IMR-90 (cell line): Measurements from ENCODE around the gene IGFBP6. TPM values are rescaled to one million over a fixed set of nuclear protein-coding genes. Genes with fewer than 3 reads are reported as not detected.

Source experiments
- ATAC-seq: fragments of 200-7000 bp; cut with Tn5 transposase; 2 replicates; pipeline ENCODE4 v1.9.1; 2020; ENCODE audit warnings: low read depth, mild to moderate bottlenecking, moderate library complexity
- BruUV-seq: library from RNA; stranded (reverse); fragments of 400-500 nt; replicated peaks from 2 replicates; lab custom pipeline; 2021; lab: Mats Ljungman, UMichigan
- CTCF ChIA-PET: fragments of 300-600 bp; formaldehyde crosslinking; extraction: SDS; loops from one replicate; lab custom pipeline; 2021; ENCODE audit warnings: antibody characterized with exemption; lab: Yijun Ruan, JAX
- POLR2A ChIA-PET: fragments of 300-600 bp; sonication (Branson Sonifier 250); formaldehyde crosslinking; loops from one replicate; lab custom pipeline; 2022; ENCODE audit warnings: antibody characterized with exemption; ENCODE audit not compliant: unreplicated experiment; lab: Charles Lee
- DNase-seq: peaks from one replicate; pipeline ENCODE4 v3.0.0; 2013
- H2AFZ ChIP-seq: replicated peaks from 2 replicates; pipeline ENCODE3; 2013; ENCODE audit warnings: low read length, mild to moderate bottlenecking; ENCODE audit not compliant: poor library complexity
- H2AK5ac ChIP-seq: 2 replicates; pipeline ENCODE4 v1.6.1; 2013; ENCODE audit warnings: low read depth, low read length, inconsistent platforms
- H2AK9ac ChIP-seq: replicated peaks from 2 replicates; pipeline ENCODE3; 2013; ENCODE audit warnings: mild to moderate bottlenecking, low read depth, low read length, moderate library complexity; ENCODE audit not compliant: poor library complexity
- H2BK120ac ChIP-seq: 2 replicates; pipeline ENCODE4 v1.6.1; 2013; ENCODE audit warnings: low read depth, low read length, inconsistent platforms
- H2BK15ac ChIP-seq: 3 replicates; pipeline ENCODE4 v1.6.1; 2013; ENCODE audit warnings: low read depth, low read length, inconsistent platforms
- H2BK20ac ChIP-seq: 2 replicates; pipeline ENCODE4 v1.6.1; 2013; ENCODE audit warnings: low read depth, mild to moderate bottlenecking, inconsistent platforms, low read length, moderate library complexity
- H2BK5ac ChIP-seq: 2 replicates; pipeline ENCODE4 v1.6.1; 2013; ENCODE audit warnings: mild to moderate bottlenecking, low read depth, low read length, inconsistent platforms; ENCODE audit not compliant: poor library complexity, severe bottlenecking
- H3K14ac ChIP-seq: replicated peaks from 2 replicates; pipeline ENCODE4 v1.6.1; 2013; ENCODE audit warnings: low read depth, low read length, inconsistent platforms
- H3K18ac ChIP-seq: 2 replicates; pipeline ENCODE4 v1.6.1; 2013; ENCODE audit warnings: low read depth, low read length, control low read depth
- H3K23ac ChIP-seq: 2 replicates; pipeline ENCODE4 v1.6.1; 2013; ENCODE audit warnings: low read depth, low read length, inconsistent platforms
- H3K27ac ChIP-seq: 2 replicates; pipeline ENCODE4 v1.5.1; 2013; ENCODE audit warnings: mild to moderate bottlenecking, control low read depth, low read length; ENCODE audit not compliant: insufficient read depth
- H3K27me3 ChIP-seq: 2 replicates; pipeline ENCODE4 v1.6.1; 2013; ENCODE audit warnings: low read length; ENCODE audit not compliant: control insufficient read depth, insufficient read depth
- H3K36me3 ChIP-seq: 2 replicates; pipeline ENCODE4 v1.6.1; 2013; ENCODE audit warnings: low read length, mixed read lengths; ENCODE audit not compliant: control insufficient read depth, insufficient read depth
- H3K4ac ChIP-seq: 2 replicates; pipeline ENCODE4 v1.6.1; 2013; ENCODE audit warnings: low read depth, low read length, inconsistent platforms
- H3K4me1 ChIP-seq: 2 replicates; pipeline ENCODE4 v1.6.1; 2013; ENCODE audit warnings: low read length, mixed read lengths; ENCODE audit not compliant: control insufficient read depth, insufficient read depth
- H3K4me2 ChIP-seq: 2 replicates; pipeline ENCODE4 v1.6.1; 2013; ENCODE audit warnings: low read depth, mild to moderate bottlenecking, control low read depth, low read length, moderate library complexity
- H3K4me3 ChIP-seq: 2 replicates; pipeline ENCODE4 v1.5.1; 2013; ENCODE audit warnings: low read depth, mild to moderate bottlenecking, control low read depth, low read length, moderate library complexity; ENCODE audit not compliant: insufficient read depth
- H3K56ac ChIP-seq: 2 replicates; pipeline ENCODE4 v1.6.1; 2013; ENCODE audit warnings: low read length, inconsistent platforms; ENCODE audit not compliant: insufficient read depth; ENCODE audit errors: extremely low read depth
- H3K79me1 ChIP-seq, 2 experiments: 2 replicates each; pipeline ENCODE4 v1.6.1; 2013; ENCODE audit warnings: low read length in 2 of 2, inconsistent platforms in 1 of 2, low read depth in 1 of 2
- H3K9ac ChIP-seq: 2 replicates; pipeline ENCODE4 v1.6.1; 2013; ENCODE audit warnings: low read depth, low read length, control low read depth
- H3K9me1 ChIP-seq: 2 replicates; pipeline ENCODE4 v1.6.1; 2013; ENCODE audit warnings: low read length, inconsistent platforms; ENCODE audit not compliant: insufficient read depth
- H3K9me3 ChIP-seq: 2 replicates; pipeline ENCODE4 v1.6.1; 2013; ENCODE audit warnings: low read length; ENCODE audit not compliant: control insufficient read depth, insufficient read depth
- H4K20me1 ChIP-seq: 2 replicates; pipeline ENCODE4 v1.6.1; 2013; ENCODE audit warnings: low read length, inconsistent platforms; ENCODE audit not compliant: insufficient read depth
- H4K5ac ChIP-seq: 2 replicates; pipeline ENCODE4 v1.6.1; 2013; ENCODE audit warnings: mild to moderate bottlenecking, low read depth, low read length, control low read depth
- H4K8ac ChIP-seq, 2 experiments: 2 replicates each; pipeline ENCODE4 v1.6.1; 2013; ENCODE audit warnings: low read depth in 2 of 2, low read length in 2 of 2, control low read depth in 1 of 2, inconsistent platforms in 1 of 2
- H4K91ac ChIP-seq: 2 replicates; pipeline ENCODE4 v1.6.1; 2013; ENCODE audit warnings: low read depth, low read length, inconsistent platforms; ENCODE audit not compliant: insufficient read depth
- CEBPB ChIP-seq: IDR thresholded peaks from 2 replicates; pipeline ENCODE4 v1.6.1; 2012; ENCODE audit warnings: low read depth, low read length, improper control_type of control experiment
- FOS ChIP-seq: fragments of 150-350 bp; IDR thresholded peaks from 2 replicates; pipeline ENCODE4 v1.6.1; 2016; ENCODE audit warnings: low read depth, low read length
- POLR2A ChIP-seq: IDR thresholded peaks from 2 replicates; pipeline ENCODE4 v1.6.1; 2012; ENCODE audit warnings: mild to moderate bottlenecking, low read depth, low read length
- WGBS, 2 experiments: methylation state at CpG; one replicate each; pipeline versions ENCODE4 v1.1.5 to v1.1.7; 2013; ENCODE audit warnings: missing lambda C conversion rate in 2 of 2; ENCODE audit not compliant: insufficient read length in 1 of 2; ENCODE audit errors: extremely low coverage in 2 of 2; 5-methylcytosine and 5-hydroxymethylcytosine counted together
- dilution Hi-C: fragments of 300-500 bp; cut with HindIII; formaldehyde crosslinking; loops from one replicate; pipeline ENCODE4 v1.14.3; 2018; ENCODE audit warnings: low sequenced_read_pairs; ENCODE audit not compliant: unreplicated experiment
- in situ Hi-C: fragments of 300-500 bp; cut with MboI; formaldehyde crosslinking; loops from 3 replicates; pipeline ENCODE4 v1.14.3; 2019; ENCODE audit warnings: low sequenced_read_pairs, inconsistent platforms, mixed read lengths
- intact Hi-C: fragments of 100-400 bp; cut with micrococcal nuclease; formaldehyde crosslinking; loops from 2 replicates; pipeline ENCODE4 v1.10.0; 2022
- polyA plus RNA-seq, 3 experiments: library from polyadenylated mRNA; depleted of rRNA; stranded (reverse); fragments of >200 nt; gene quantifications; 2 replicates each; pipeline ENCODE4 v1.2.3, GENCODE V29; 2012; ENCODE audit warnings: low replicate concordance in 1 of 3
- total RNA-seq: library from RNA; depleted of rRNA; stranded (reverse); fragments of >200 nt; gene quantifications from 2 replicates; pipeline ENCODE4 v1.2.3, GENCODE V29; 2012
- TF ChIP-seq, protein P1 (sequence below): fragments of 150-350 bp; IDR thresholded peaks from 2 replicates; pipeline ENCODE4 v1.6.1; 2017; ENCODE audit warnings: mild to moderate bottlenecking, antibody characterized with exemption, low read length, low read depth

Gene IGFBP6
- total and polyA plus RNA-seq, 2 of the 4 experiments (the other 2 are of a cell fraction): 124 to 337 TPM

DNA sequence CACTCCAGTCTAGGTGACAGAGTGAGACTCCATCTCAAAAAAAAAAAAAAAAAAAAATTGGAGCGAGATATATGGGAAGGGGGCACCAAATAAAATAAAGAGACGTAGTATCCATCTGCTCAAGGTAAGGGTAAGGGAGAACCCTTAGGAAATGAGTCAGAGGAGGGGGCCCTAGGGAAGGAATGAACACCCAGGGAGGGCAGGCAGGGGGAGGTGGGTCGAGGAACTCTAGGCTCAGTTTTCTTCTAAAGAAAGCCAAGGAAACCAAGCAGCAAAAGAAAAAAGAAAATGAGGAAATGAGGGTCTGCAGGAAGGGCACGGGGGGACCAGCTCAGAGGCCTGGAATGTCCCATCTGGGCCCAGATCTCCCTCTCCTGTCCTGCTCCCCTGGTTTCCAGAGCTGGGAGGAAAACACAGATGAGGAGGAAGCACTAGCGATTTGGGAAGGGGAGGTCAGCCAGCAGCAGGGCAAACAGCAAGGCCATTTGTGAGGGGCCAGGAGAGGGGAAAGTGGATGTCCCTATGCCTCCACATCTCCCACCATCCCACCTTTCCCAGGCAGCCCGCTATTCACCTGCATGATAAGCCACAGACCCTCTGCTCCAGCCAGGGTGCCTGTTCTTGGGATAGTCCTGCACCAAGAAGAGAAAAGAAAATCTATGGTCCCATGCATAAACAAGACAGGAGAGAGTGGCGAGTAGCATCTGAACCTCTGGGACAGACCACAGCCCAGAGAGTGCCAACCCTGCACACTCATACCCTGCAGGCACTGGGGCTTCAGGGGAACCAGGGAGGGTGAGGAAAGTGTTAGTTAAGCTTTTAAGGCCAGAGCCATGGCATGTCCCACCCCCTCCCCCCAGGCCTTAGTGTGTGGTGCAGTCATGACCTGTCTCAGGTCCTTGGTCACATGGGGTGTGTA, 30.1 kb upstream of the IGFBP6 start:
- Histone ChIP-seq H2BK20ac (0 out of 2 replicates have a peak overlapping the region, but pooled peaks have one; percentile 33), H3K36me3 (peaks cover 35% of the 10 kb centered on the region), H3K79me1 (peaks cover 12 to 60% of the 10 kb centered on the region in 2 experiments; a peak in 3 of 4 replicates), H3K9me3 (no peaks in the 10 kb centered on the region), H3K56ac (no peak overlapping the region), H2BK15ac (peak overlapping the region; percentile 37; the same call in 1 of the 3 replicates), H3K27ac (peak overlapping the region; percentile 28), H2AK9ac (peak overlapping the region; percentile 93), H4K20me1 (peaks cover 9% of the 10 kb centered on the region), H3K4me1 (peaks cover 36% of the 10 kb centered on the region), H2AK5ac (peak overlapping the region; percentile 79), H4K91ac (peak overlapping the region; percentile 62; the same call in 1 of the 2 replicates), H3K27me3 (no peaks in the 10 kb centered on the region), H3K18ac (no peak overlapping the region), H4K8ac (peak overlapping the region in 1 of 2 experiments; percentile 58; a peak in 2 of 4 replicates), H3K14ac (peak overlapping the region; percentile 78), H3K4ac (peak overlapping the region; percentile 75), H2AFZ (peak overlapping the region; percentile 69), H3K9ac (peak overlapping the region; percentile 28; the same call in 1 of the 2 replicates), H3K9me1 (peaks cover 13% of the 10 kb centered on the region), H2BK5ac (peak overlapping the region; percentile 7), H3K4me3 (no peak overlapping the region), H3K4me2 (no peak overlapping the region), H2BK120ac (peak overlapping the region; percentile 65), H3K23ac (peak overlapping the region; percentile 74; the same call in 1 of the 2 replicates), H4K5ac (no peak overlapping the region; the same call in 1 of the 2 replicates)
- no TSS peak for BruUV-seq
- CTCF ChIA-PET: interaction anchor here (1.0 to 1.7 kb wide), 2 partner anchors 93 to 146 kb away, joined by 3 to 11 read pairs; no protein-coding TSS in a partner anchor
- ATAC-seq: no peak
- 100% methylated on average over 1 of the region's 7 CpGs; no CpG with 5 or more reads in 1 of the 2 experiments for WGBS, 2 experiments
- TF ChIP-seq POLR2A (no peak), CEBPB (no peak), FOS (no peak)
- TF ChIP-seq, protein P1, sequence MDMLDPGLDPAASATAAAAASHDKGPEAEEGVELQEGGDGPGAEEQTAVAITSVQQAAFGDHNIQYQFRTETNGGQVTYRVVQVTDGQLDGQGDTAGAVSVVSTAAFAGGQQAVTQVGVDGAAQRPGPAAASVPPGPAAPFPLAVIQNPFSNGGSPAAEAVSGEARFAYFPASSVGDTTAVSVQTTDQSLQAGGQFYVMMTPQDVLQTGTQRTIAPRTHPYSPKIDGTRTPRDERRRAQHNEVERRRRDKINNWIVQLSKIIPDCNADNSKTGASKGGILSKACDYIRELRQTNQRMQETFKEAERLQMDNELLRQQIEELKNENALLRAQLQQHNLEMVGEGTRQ: no peak; the same call in 1 of the 2 replicates
- in situ Hi-C loops (loop anchor here (5.0 kb wide), 1 partner anchor 120 kb away; no protein-coding TSS in a partner anchor), intact Hi-C loops (no loop called here), dilution Hi-C loops (no loop called here)
- POLR2A ChIA-PET: interaction anchor here (1.4 kb wide), 1 partner anchor 14 kb away, joined by 5 read pairs; no protein-coding TSS in a partner anchor
- DNase-seq: no peak
